Measurements from ENCODE around the gene MAT2A. TPM values are rescaled to one million over a fixed set of nuclear protein-coding genes. Genes with fewer than 3 reads are reported as not detected.
A peak's percentile ranks its signal among the peaks of the same experiment; 100 is the strongest.

MAT2A gene
- total and polyA plus RNA-seq, 2 donors (not counting 1 experiment from before 2014, with no cell fraction given): 133 to 177 TPM

- ChIA-PET CTCF (interaction anchor here (1.4 to 1.5 kb wide), 2 partner anchors 8 to 58 kb away, joined by 3 to 5 read pairs; no protein-coding TSS in a partner anchor), POLR2A (interaction anchor here (0.7 to 1.2 kb wide), 3 partner anchors 16 to 434 kb away, joined by 4 to 5 read pairs (median 4); partner anchors contain the start of genes MAT2A and RNF181)
- Histone ChIP-seq H3K4me2 (replicated peaks; ENCODE audit: low read depth, low read length, poor library complexity, severe bottlenecking) (peak overlapping the region; percentile 96), H3K27me3 (replicated peaks in 1 of 4; ENCODE audit: control extremely low read depth in 1 of 4, control insufficient read depth in 3 of 4, insufficient read depth in 4 of 4, low read length in 3 of 4) (no peaks in the 10 kb centered on the region), H3K36me3 (replicated peaks in 1 of 2; ENCODE audit: control extremely low read depth in 1 of 2, control insufficient read depth in 1 of 2, extremely low read depth in 1 of 2, insufficient read depth in 2 of 2, low read length in 1 of 2) (peaks cover 0 to 23% of the 10 kb centered on the region in 2 experiments), H4K20me1 (ENCODE audit: control insufficient read depth, insufficient read depth, low read length, poor library complexity, severe bottlenecking) (peaks cover 7% of the 10 kb centered on the region), H2AFZ (ENCODE audit: insufficient read depth, low read depth, low read length, poor library complexity, severe bottlenecking) (no peak overlapping the region), H3K4me3 (ENCODE audit: control extremely low read depth in 1 of 5, extremely low read depth in 1 of 5, insufficient read depth in 1 of 5, low read depth in 2 of 5, low read length in 4 of 5) (peak overlapping the region in 4 of 5 experiments; percentile 50 to 97 (median 70)), H3K9me3 (ENCODE audit: control extremely low read depth in 1 of 3, control insufficient read depth in 2 of 3, insufficient read depth in 1 of 3, low read length in 2 of 3) (no peaks in the 10 kb centered on the region), H3K79me2 (ENCODE audit: control insufficient read depth, insufficient read depth, low read length) (peaks cover 37% of the 10 kb centered on the region), H3K4me1 (ENCODE audit: control insufficient read depth in 2 of 2, insufficient read depth in 2 of 2, low read length in 2 of 2) (peaks cover 23 to 44% of the 10 kb centered on the region in 2 donors), H3K9ac (ENCODE audit: low read length) (peak overlapping the region; percentile 91), H3K27ac (ENCODE audit: low read length in 2 of 2) (peak overlapping the region in 1 of 2 donors; percentile 87)
- Mint-ChIP-seq H3K27me3 (no peaks in the 10 kb centered on the region), H3K9me3 (ENCODE audit: insufficient read depth) (no peaks in the 10 kb centered on the region), H3K4me3 (peak overlapping the region; percentile 93), H3K4me1 (peaks cover 45% of the 10 kb centered on the region), H3K27ac (peak overlapping the region; percentile 96)
- ATAC-seq (ENCODE audit: low read depth) (no peak), DNase-seq (no peak)
- TF ChIP-seq EZH2 (IDR thresholded peaks at IDR 0.05; ENCODE audit: borderline replicate concordance, insufficient read depth, low read depth, low read length, poor library complexity, severe bottlenecking) (no peak), CTCF (IDR thresholded peaks at IDR 0.05) (no peak)
- intact Hi-C loops (cut with micrococcal nuclease): no loop called here
- WGBS (ENCODE audit: insufficient coverage): 58% methylated on average over 5 of the region's 6 CpGs
Observed at GRCh38 chr2:85579266-85579935, 40.4 kb downstream of the MAT2A start.

GRCh38 chr2:85580206-85580605 is 41.2 kb downstream of the MAT2A start:
- H3K4me3 ChIP-seq (ENCODE audit: control extremely low read depth in 1 of 5, extremely low read depth in 1 of 5, insufficient read depth in 1 of 5, low read depth in 2 of 5, low read length in 4 of 5): no peak overlapping the region
- ATAC-seq (ENCODE audit: low read depth): no peak
- peaks cover 29 to 52% of the 10 kb centered on the region in 2 donors for H3K4me1 ChIP-seq (ENCODE audit: control insufficient read depth in 2 of 2, insufficient read depth in 2 of 2, low read length in 2 of 2)
- peaks cover 44% of the 10 kb centered on the region for H3K79me2 ChIP-seq (ENCODE audit: control insufficient read depth, insufficient read depth, low read length)
- H3K4me3 Mint-ChIP-seq: peak overlapping the region; percentile 10
- H3K9ac ChIP-seq (ENCODE audit: low read length): no peak overlapping the region
- no peaks in the 10 kb centered on the region for H3K9me3 Mint-ChIP-seq (ENCODE audit: insufficient read depth)
- intact Hi-C loops (cut with micrococcal nuclease): no loop called here
- no peak for DNase-seq
- peaks cover 52% of the 10 kb centered on the region for H3K4me1 Mint-ChIP-seq
- peaks cover 0 to 23% of the 10 kb centered on the region in 2 experiments for H3K36me3 ChIP-seq (replicated peaks in 1 of 2; ENCODE audit: control extremely low read depth in 1 of 2, control insufficient read depth in 1 of 2, extremely low read depth in 1 of 2, insufficient read depth in 2 of 2, low read length in 1 of 2)
- H3K4me2 ChIP-seq (replicated peaks; ENCODE audit: low read depth, low read length, poor library complexity, severe bottlenecking): peak overlapping the region; percentile 96
- POLR2A ChIA-PET: no interaction called here
- WGBS (ENCODE audit: insufficient coverage): 87% methylated on average over 3 of the region's 3 CpGs
- peaks cover 7% of the 10 kb centered on the region for H4K20me1 ChIP-seq (ENCODE audit: control insufficient read depth, insufficient read depth, low read length, poor library complexity, severe bottlenecking)
- H3K9me3 ChIP-seq (ENCODE audit: control extremely low read depth in 1 of 3, control insufficient read depth in 2 of 3, insufficient read depth in 1 of 3, low read length in 2 of 3): no peaks in the 10 kb centered on the region
- H3K27me3 Mint-ChIP-seq: no peaks in the 10 kb centered on the region
- no peak overlapping the region for H3K27ac ChIP-seq (ENCODE audit: low read length in 2 of 2)
- H3K27me3 ChIP-seq (replicated peaks in 1 of 4; ENCODE audit: control extremely low read depth in 1 of 4, control insufficient read depth in 3 of 4, insufficient read depth in 4 of 4, low read length in 3 of 4): no peaks in the 10 kb centered on the region
- no peak overlapping the region for H3K27ac Mint-ChIP-seq
- CTCF ChIA-PET: no interaction called here
- H2AFZ ChIP-seq (ENCODE audit: insufficient read depth, low read depth, low read length, poor library complexity, severe bottlenecking): no peak overlapping the region
- no peak for TF ChIP-seq CTCF (IDR thresholded peaks at IDR 0.05)

Measured in B cell (primary cell).